Esophagus squamous epithelium (tissue), 4 donors: ENCODE measurements around the gene RINL.
"Not testable (repeated sequence)": the region's sequence is repeated elsewhere in the genome, so short reads cannot be mapped to it uniquely, and the experiment has no call there.

Source experiments
- CTCF ChIP-seq, 6 experiments: fragments of 450-650 bp in 4 of 6; fragments of 200-600 bp in 2 of 6; sonication (generic) in 2 of 6; IDR thresholded peaks; one replicate each; pipeline ENCODE4 v1.5.1; 2016 to 2019; ENCODE audit warnings: antibody characterized with exemption in 6 of 6, mild to moderate bottlenecking in 4 of 6, moderate library complexity in 4 of 6
- POLR2A ChIP-seq, 4 donors: fragments of 450-650 bp; IDR thresholded peaks; one replicate each; pipeline ENCODE4 v1.6.1; 2017; ENCODE audit warnings: antibody characterized with exemption in 4 of 4, mild to moderate bottlenecking in 4 of 4, moderate library complexity in 3 of 4

DNA sequence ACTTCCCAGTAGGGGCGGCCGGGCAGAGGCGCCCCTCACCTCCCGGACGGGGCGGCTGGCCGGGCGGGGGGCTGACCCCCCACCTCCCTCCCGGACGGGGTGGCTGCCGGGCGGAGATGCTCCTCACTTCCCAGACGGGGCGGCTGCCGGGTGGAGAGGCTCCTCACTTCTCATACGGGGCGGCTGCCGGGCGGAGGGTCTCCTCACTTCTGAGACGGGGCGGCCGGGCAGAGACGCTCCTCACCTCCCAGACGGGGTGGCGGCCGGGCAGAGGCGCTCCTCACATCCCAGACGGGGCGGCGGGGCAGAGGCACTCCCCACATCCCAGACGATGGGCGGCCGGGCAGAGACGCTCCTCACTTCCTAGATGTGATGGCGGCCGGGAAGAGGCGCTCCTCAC is 22.3 kb downstream of the RINL start:
- not testable (repeated sequence) for TF ChIP-seq POLR2A, CTCF (IDR thresholded peaks at IDR 0.05)
